NCI-H774 (cell line): ENCODE measurements around the gene DNAH17.
"Not testable (repeated sequence)": the region's sequence is repeated elsewhere in the genome, so short reads cannot be mapped to it uniquely, and the experiment has no call there.

Experiments used
- DNase-seq: peaks from one replicate; lab custom pipeline; 2025; lab: John Stamatoyannopoulos, UW

The DNAH17 gene

GRCh38 chr17:78475211-78475610 is 102.0 kb downstream of the DNAH17 start:
- no peak for DNase-seq

GRCh38 chr17:78474614-78475146 is 102.5 kb downstream of the DNAH17 start:
- no peak for DNase-seq

DNA sequence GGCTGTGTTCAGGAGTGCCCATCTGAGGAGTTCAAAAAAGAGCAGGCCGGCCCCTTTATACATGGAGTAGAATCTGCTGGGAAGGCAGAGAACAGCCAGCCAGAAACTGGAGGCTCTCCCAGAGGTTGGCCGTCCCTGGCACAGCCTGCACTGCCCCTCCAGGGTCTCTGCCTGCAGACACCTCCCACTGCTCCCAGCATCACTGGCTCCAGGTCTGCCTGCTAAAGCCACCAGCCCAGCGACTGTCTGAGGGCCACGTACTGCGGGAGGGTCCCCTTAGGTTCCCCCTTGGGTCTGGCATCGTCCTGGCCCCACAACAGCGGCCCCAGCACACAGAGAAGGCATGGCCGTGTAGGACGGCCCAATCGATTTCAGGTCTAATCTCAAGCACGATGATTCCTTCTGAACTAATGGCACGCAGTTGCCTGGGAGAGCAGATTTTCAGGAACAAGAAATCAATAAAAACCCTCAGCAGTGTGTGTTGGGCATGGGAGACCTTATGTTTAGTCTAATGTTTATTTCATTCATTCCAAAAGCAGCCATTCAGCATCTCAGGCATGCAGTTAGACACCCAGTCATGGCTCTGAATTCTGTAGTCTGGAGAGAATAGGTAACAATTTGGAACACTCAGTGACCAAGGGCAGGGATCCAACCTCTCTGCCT is 103.1 kb downstream of the DNAH17 start:
- DNase-seq: no peak

DNA sequence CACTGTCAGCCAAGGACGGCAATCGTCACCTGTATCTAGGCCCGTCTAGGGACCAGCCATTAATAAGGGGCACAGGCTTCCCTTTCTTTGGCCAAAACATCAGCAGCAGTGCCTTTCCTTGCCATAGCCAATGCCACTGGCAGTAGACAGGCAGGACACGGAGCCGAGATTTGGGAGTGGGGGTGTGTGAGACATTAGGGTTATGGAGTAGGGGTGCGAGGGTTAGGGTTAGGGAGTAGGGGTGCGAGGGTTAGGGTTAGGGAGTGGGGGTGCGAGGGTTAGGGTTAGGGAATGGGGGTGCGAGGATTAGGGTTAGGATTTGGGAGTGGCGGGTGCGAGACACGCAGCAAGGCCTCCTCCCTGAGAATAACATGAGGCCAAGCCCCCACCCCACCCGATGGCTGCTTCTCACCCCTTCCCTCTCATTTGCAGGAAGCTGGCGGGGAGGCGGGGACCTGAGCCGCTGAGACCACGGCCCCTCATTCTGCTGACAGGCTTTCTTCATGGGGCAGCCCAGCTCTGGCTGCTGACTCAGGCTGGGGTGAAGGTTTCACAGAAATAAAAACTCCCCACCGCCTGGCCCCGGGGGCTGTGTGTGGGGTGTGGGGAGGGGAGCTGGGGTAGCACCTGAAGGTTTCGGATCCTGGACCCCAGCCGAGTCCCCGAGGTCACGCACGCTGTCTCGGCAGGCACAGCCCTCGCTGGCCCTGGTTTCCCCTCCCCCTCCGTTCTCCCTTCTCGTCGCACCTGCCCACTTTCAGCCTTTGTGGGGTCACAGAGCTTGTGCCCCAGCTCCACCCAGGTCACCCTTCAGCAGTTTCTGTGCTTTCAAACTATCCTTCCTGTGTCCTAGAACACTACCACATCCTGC is 104.9 kb downstream of the DNAH17 start:
- DNase-seq: no peak

DNA sequence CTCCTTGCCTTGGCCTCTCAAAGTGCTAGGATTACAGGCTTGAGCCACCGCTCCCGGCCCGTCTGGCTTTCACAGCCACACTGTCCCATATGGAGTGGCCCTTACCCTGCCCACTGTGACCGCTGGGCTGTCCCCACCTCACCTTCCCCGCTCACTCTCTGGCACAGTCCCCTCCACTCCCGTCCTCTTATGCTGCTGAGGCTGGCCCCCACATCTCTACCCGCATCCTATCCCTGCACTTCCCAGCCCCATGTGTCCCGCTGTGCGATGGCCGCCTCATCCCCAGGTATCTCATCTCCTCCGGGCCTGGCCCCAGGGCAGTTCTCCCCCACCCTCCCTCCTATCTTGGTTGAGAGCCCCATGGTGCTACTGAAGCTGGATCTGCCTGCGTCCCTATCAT is 105.6 kb downstream of the DNAH17 start:
- no peak for DNase-seq

DNA sequence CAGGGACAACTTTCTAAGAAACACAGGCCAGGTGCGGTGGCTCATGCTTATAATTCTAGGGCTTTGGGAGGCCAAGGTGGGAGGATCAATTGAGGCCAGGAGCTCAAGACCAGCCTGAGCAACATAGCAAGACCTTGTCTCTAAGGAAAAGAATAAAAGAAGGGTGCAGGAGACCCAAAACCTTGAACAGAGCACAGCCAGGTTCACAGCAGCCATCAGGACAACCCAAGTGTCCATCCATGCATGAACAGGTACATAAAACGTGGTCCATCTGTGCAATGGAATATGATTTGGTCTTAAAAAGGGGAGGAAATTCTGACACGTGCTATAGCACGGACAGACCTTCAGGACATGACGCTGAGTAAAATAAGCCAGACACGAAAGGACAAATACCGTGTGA is 107.8 kb downstream of the DNAH17 start:
- no peak for DNase-seq

DNA sequence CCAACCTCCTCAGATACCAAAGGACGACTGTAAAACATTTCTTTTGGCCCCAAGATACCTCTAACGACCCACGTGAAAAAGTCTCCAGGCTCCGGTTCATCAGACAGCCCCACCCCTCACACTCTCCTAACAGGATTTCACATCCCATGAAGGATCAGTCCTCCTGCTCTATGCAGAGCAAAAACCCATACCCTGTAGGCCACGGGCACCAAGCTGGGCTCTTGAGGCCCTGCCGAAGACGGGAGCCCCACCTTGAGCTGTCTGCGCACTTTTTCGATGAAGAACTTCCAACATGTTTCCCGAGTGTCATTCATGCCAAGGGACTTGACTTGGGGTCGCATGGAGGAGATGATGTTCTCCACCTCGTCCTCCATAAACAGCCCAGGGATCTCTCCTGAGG is 108.8 kb downstream of the DNAH17 start:
- no peak for DNase-seq

DNA sequence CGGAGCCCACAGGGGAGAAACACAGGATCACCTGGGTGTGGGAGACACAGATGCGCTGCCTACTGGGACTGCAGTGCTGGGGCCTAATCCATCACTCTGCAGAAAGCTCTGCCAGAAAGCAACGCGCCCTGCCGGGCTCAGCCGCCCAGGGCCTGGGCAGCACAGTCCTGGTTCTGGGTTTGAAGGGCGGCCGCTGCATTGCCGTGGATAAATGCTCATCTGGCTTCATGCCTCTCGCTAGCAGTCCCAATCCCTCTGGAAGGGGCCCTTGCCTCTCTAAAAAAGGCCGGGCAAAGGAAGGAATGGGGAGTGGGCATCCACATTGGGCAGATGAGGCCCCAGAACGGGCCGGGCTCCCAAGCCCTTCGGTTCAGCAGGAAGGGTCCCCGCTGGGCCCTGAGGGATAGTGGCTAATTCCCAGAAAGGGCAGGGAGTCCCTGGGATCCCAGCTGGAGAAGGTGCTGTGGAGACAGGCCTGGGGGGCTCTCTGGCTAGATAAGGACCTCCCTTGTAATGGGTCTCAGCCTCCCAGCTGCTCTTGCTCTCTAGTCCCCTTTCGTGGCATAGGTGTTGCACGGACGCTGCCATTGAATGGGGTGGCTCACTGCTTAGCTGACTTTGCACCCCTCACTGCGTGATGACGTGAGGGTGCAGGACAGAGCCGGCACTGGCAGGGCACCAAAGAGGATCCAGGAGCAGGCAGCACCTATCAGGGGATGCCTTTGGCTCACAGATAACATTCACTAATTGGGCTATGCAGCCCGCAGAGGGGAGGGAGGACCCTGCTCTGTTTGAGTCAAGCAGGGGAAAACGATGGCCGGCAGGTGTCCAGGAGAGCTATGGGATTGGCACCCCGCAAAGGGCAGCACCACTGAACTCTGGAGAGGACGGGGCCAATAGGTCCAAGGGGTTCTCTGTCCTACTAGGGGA is 110.1 kb downstream of the DNAH17 start:
- DNase-seq: no peak

DNA sequence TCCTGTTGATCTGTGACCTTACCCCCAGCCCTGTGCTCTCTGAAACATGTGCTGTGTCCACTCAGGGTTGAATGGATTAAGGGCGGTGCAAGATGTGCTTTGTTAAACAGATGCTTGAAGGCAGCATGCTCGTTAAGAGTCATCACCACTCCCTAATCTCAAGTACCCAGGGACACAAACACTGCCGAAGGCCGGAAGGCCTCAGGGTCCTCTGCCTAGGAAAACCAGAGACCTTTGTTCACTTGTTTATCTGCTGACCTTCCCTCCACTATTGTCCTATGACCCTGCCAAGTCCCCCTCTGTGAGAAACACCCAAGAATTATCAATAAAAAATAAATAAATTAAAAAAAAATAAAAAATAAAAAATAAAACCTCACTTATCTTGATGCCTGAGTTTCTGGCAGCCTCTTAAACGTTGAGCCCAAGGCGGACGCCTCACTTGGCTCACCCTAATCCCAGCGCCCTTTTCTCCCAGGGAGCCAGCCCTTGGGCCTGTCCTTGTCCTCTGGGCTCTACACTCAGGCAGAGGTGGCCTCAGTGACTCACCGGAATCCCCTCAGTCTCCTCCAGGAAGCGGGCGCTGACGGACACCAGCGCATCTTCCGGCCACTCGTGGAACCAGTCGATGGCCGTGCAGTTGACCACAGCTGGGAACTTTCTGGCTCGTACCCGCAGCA is 110.9 kb downstream of the DNAH17 start:
- not testable (repeated sequence) for DNase-seq

- DNase-seq: no peak
Observed at GRCh38 chr17:78462148-78462547, 115.0 kb downstream of the DNAH17 start.

- no peak for DNase-seq
Observed at GRCh38 chr17:78461799-78462053, 115.5 kb downstream of the DNAH17 start.

- DNase-seq: no peak
Observed at GRCh38 chr17:78460951-78461798, 116.0 kb downstream of the DNAH17 start.

GRCh38 chr17:78460176-78460675 is 117.0 kb downstream of the DNAH17 start:
- DNase-seq: no peak

DNA sequence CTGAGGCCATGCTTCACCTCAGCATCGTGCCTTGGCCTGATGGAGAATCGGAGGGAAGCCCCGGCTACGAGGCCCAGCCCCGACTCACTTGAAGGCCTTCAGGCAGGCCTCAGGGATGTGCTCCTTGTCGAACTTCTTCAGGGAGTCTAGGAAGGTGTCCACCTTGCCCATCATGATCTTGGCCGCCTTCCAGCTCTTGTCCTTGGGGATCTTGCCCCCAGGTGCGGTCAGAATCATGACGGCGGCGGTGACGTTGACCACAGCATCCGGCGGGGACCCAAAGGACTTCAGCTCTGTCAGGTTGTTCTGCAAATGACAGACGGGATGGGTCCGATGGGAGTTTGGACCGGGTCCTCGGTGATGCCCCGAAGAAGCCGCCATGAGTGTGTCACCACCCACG is 117.5 kb downstream of the DNAH17 start:
- no peak for DNase-seq

DNA sequence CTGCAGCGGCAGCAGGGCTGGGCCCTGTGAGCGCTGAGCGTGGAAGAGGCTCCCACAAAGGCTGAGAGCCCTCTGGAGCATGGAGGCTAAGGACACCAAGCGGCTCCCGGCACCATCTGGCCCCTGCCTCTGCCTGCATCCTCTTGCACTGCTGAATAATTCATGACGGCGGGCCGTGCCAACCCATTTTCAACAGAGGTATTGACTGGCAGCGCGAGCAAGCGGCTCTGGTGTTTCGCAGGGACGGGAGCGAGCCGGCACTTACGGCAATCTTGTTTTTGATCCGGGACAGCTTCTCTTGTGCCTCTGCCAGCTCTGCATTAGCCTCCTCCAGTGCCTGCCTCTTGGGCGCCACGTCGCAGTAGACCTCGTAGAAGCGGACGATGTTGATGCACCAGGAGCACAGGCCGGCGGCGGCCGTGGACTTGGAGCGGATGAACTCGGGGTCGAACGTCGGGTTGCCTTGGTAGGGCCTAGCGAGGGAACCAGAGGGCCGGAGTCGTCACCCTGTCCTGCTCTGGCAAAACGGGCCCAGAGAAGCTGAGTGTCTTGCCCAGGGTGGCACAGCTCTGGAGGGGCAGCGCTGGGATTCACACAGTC is 118.4 kb downstream of the DNAH17 start:
- DNase-seq: no peak

DNA sequence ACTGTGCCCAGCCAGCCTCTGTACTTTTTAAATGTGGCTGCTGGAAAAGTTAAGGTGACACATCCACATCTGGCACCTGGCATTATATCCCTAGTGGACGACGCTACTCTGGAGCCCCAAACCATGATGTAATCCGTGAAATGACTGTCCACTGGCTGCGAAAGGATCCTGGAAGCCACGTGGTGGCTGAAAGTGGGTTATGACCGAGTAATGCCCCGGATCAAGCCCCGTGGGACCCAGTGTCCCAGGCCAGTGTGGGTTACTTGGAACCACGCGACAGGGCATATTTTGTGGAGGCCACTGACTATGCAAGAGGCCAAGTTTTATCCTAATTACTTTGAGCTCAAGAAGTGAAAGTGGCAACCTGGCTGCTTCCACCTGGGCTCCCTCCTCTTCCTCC is 119.1 kb downstream of the DNAH17 start:
- no peak for DNase-seq

- no peak for DNase-seq
Observed at GRCh38 chr17:78454346-78454745, 122.8 kb downstream of the DNAH17 start.

- DNase-seq: no peak
Observed at GRCh38 chr17:78451753-78452152, 125.4 kb downstream of the DNAH17 start.

GRCh38 chr17:78450696-78451345 is 126.4 kb downstream of the DNAH17 start:
- no peak for DNase-seq
